ENCODE measurements around the gene FABP3.
"Not testable (repeated sequence)": the region's sequence is repeated elsewhere in the genome, so short reads cannot be mapped to it uniquely, and the experiment has no call there.

The FABP3 gene

DNA sequence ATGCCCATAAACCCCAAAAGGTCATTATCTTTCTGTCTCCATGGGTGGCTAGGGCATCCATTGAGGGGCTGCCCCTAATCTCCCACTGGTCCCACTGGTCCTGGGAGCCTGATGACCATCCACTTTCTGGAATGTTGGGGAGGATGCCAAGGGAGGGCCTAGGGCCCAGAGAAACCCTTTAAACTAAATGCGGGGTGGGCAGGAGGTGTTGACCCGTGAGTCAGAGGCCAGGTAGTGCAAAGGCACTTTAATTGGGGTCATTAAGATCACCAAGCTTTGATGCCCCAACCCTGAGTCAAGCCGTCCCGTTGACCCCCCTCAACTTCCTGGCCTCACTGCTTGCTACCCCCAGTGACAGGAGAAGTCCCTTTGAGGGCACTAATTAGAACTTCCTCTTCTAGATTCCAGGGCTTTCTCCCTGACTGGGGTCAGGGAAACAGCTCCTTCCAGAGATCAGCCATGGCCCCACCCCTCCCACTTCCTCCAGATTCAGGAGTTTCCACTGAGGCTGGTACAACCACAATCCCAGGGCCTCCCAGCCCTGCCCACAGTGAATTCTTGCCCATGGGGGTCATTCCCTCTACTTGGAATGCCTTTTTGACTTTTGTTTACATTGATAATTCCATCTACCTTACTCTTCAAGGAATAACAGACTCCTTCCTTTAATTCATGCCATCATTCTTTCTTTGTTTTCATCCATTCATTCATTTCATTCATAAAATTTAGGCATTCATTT, 24.7 kb upstream of the FABP3 start:
- DNase-seq: no peak

DNA sequence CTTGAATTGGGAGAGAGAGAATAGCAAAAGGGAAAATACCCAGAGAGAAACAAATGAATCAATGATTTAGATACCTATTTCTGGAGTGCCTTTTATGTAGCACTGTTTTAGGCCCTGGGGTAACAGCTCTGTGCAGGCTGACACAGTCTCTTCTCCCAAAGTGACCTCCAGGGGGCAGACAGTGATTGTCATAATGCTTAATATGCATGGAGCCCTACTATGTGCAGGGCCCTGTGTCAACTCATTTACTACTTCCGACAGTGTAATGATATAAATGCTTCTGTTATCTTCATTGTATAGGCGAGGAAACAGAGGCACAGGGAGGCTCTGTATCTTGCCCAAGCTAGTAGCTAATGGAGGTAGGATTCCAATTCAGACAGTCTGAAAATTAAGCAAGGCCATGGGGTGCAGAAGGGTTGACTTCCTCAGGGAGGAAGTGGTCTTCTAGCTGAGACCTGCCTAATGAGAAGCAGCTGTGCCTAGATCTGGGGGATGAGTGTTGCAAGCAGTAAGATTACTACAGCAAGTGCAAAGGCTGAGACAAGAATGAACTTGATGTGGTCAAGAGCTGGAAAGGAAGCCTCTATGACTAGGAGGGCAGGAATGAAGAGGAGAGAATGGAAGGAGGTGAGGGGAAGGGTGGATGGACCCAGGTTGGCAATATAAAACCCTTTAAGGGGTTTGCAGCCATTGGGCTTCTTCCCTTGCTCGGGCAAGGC, 23.9 kb upstream of the FABP3 start:
- DNase-seq: no peak

DNA sequence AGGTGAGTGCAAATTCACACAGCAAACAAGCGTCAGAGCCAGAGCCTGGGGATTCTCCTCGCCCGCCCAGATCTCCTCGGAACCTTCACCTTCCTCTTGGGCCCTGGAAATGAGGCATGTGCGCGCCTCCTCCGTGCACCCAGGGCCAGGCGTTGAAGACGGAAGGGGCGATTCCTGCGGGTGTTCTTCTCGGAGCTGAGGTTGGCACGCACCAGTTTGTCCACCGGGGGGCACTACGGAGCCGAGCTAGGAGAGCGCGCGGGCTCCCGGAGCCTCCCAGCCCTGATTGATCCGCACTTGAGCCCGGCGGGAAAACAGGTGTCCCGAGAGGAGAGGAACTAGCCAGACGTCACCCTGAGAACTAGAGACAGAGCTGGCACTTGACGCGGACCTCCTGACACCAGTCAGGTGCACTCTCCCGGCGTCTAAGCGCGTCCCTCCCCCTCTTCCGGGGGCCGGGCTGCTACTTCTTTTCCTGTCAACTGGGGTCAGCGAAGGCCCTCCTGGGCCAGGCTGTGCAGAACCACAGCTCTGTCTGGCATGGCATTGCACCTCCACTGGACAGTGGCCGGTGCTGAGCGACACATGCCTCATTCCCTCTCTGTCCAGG, 21.8 kb upstream of the FABP3 start:
- peak; percentile 92 for DNase-seq

DNA sequence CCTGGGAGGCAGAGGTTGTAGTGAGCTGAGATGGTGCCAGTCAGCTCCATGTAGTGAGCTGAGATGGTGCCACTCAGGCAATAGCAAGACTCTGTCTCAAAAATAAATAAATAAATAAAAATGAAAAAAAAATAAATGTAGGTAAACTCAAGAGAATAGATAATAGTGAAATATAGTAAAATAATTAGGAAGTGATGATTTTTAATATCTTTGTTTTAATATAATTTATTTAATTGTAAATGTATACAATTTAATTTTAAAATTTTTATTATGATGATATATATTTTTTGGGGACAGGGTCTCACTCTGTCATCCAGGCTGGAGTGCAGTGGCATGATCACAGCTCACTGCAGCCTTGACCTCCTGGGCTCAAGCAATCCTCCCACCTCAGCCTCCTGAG, 20.6 kb upstream of the FABP3 start:
- DNase-seq: no peak

DNA sequence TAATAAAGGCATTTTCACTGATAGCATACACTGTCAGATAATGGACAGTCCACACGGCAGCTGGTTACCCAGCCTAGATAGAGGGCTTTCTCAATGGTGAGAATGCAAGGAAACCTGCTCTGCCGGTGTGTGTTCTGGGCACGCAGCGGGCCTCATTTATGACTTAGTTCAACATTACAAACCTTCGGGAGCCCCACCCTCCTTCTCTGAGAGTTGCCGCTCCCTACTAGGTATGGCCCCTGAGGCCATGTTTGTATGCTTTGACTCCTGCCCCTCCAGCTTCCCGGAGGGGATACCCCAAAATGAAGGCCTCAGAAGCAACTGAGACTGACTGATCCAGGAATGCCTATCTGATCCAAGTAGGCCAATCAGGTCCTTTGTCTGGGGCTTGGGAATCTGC, 17.2 kb upstream of the FABP3 start:
- DNase-seq: no peak

DNA sequence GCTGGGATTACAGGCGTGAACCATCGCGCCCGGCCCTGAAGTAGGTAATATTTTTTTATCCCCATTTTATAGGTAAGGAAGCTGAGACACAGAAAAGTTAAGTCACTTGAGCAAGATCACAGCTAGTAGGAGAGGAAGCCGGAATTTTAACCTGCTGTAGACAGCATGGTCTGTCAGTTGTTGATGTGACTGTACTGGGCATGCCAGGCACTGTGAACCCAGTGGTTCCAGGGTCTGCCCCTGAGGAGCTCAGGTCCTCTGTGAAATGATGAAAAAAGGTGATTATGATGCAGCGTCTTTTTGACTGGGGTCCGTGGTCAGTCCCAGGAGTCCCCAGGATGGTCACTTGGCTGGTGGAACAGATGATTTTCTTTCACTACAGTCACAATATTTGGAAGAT, 16.7 kb upstream of the FABP3 start:
- DNase-seq: no peak

DNA sequence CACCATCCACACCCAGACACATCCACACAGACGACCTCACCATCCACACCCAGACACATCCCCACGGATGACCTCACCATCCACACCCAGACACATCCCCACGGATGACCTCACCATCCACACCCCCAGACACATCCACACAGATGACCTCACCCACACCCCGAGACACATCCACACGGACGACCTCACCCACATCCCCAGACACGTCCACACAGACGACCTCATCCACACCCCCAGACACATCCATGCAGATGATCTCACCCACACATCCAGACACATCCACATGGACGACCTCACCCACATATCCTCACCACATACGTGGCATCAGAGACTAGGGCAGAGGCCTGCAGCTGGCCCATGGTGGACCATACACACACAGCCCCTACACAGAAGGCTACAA, 14.7 kb upstream of the FABP3 start:
- no peak for DNase-seq

DNA sequence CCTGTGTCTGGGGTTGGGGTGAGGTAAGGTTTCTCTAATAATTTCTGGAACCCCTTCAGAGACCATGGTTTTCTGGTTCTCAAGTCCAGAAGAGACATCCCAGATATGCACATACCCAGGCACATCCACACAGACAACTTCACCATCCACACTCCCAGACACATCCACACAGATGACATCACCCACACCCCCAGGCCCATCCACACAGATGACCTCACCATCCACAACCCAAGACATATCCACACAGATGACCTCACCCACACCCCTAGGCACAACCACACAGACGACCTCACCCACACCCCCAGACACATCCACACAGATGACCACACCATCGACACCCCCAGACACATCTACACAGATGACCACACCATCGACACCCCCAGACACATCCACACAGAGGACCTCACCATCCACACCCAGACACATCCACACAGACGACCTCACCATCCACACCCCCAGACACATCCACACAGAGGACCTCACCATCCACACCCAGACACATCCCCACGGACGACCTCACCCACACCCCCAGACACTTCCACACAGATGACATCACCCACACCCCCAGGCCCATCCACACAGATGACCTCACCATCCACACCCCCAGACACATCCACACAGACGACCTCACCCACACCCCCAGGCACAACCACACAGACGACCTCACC, 13.8 kb upstream of the FABP3 start:
- not testable (repeated sequence) for DNase-seq

DNA sequence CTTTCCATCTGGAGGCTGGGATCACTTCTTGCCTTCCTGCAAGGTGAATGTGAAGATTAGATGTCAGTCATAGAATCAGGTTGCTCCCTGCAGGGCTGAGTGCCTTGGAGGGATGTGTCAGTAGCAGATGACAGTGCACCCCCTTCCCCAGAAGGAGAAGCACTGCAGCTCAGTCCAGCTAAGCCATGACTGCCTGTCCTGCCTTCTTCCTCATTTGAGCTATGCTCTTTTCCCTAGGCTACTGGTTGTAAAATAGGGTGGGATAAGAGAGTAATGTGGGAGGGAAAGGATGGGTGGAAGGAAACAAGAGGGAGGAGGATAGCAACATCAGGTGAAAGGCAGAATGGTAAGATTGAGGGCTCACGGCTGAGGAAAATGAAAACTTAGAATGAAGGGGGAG, 11.1 kb upstream of the FABP3 start:
- DNase-seq: no peak

DNA sequence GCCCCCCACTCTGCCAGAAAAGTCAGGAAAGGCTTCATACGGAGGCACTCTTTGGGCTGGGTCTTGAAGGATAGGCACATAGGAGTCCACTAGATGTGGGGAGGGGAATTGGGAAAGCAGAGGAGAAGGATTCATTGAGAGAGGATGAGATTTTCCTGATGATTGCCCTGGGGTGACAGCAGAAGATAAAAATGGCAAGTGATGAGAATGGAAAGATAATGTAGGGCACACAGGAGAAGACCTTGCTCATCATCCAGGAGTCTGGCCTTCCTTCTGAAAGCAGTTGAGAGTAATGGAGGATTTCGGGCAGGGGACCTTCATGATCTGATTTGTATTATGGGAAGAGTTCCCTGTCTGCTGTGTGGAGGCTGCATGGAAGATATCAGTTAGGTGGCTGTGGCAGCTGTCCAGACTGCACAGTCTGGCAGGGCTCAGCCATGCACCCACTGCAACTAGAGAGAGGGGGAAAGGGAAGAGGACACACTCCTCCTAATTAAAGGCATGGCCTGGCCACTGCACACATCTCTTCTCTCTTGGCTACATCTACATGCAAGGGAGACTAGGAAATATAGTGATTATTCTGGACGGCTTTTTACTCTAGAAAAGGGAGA, 9.6 kb upstream of the FABP3 start:
- DNase-seq: no peak

DNA sequence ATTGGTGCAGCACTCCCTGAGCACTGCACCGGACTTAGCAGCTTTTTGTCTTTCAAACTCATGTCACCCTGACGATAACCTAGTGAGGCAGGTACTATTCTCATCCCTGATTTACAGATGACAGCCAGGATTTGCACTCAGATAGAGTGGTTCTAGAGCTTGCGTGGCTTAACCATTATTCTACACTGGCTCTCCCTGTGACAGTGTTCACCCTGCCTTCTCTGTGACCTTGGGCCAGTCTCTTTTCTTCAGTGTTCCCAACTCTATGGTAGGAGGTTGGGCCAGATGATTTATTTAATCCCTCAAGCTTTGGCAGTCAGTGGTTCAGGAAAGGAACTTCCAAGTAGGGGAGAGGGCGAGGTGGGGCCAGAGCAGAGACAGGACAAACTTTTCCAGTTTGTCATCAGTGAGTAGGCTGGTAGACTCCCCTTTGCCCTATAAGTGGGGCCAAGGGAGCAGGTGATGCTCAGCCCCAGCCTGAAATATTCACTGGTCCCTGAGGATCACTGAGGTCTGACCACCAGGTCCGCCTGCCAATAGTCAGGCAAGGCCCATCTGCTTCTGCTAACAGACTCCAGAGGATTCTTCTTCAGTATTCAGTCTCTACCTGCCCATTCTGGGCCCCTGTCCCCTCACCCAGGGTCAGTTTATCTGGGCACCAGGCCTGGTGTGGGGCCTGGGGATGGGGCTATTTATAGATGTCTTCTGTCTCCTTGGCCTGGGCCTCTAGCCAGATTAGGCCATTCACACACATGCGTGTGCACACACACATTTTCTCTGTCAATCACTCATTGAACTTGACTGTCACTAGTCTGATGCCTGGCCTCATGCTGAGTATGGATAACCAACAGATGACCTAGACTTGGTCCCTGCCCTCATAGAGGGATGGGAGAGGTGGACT, 8.8 kb upstream of the FABP3 start:
- no peak for DNase-seq

DNA sequence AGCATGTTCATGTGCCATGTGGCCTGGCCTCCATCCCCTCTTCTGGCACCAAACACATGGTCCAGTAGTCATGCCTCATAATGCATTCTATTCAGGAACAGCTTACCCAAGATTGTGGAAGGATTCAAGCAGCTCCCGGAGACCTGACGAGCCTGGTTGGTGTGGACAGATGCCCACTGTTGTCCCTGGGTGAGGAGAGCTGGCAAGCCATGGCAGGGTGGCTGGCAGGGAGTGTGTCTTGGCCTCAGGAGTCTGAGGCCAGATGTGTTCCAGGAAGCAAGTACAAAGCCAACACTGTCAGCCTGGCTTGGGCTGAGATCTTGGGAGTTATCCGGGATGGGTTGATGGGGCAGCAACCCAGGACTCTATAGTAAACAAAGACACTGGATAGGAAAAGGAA, 7.3 kb upstream of the FABP3 start:
- DNase-seq: no peak

DNA sequence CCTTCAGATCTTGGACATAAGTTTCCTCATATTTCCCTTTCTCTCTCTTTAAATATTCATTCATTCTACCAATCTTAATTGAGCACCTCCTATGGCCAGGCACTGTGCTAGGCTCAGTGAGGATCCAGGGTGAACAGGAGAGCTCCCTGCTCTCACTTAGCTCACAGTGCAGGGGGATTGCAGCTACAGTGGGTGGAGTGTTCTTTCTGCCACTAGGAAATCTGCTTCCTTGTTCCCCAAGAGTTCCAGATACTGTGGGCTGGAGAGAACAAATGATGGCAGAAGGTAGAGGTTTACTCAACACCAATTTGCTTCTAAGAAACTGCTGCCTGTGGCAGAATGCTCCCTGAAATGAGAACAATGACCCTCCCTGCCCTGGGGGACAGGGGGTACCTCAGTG, 5.1 kb upstream of the FABP3 start:
- DNase-seq: no peak

DNA sequence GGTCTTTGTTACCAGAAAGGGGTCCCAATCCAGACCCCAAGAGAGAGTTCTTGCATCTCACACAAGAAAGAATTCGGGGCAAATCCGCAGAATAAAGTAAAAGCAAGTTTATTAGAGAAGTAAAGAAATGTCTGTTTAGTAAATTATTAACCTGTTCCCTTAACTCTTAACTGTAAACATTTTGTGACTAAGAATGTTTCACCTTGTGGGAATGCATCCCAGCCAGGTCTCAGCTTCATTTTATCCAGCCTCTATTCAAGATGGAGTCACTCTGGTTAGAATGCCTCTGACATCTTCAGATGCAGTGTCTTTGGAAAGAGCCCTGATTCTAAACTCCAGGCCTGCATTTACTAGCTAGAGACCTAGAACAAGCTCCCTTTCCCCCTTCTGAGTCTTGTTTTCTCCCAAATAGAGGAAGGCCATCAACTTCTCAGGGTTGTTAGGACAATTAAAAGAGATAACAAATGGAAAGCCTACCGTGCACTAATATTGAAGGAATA, 4.5 kb upstream of the FABP3 start:
- no peak for DNase-seq

DNA sequence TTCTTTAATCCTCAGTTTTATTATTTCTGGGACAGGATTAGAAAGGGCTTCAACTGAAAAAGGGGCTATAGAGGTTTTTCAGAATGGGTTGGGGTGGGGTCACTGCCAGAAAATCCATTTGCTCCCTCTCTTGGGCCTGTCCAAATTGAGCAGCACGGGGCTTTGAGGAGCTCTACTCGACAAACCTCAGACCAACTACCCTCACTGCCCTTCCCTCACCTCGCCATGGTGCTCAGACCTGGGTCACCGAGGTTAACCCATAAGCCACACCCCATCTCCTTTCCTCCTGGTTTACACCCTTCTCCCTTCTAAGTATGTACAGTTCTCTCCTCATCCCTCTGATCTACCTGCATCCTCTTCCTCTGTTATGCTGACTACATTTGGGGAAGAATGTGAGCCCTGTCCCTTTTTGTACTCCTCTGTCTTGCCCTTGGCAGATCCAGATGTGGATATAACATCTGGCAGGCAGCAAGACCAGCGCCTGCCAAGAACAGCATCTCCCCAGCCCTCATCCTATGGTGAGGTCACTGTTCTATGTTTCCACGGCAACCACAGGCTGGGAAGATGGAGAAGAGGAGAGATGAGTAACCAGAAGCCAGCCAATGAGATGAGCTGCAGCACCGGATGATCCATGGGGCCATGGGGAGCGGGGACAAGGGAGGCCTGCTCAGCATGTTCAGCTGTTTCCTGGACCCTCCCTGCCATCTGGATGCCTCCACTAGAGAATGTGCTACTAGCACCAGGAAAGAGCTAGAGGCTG, 3.7 kb upstream of the FABP3 start:
- no peak for DNase-seq

DNA sequence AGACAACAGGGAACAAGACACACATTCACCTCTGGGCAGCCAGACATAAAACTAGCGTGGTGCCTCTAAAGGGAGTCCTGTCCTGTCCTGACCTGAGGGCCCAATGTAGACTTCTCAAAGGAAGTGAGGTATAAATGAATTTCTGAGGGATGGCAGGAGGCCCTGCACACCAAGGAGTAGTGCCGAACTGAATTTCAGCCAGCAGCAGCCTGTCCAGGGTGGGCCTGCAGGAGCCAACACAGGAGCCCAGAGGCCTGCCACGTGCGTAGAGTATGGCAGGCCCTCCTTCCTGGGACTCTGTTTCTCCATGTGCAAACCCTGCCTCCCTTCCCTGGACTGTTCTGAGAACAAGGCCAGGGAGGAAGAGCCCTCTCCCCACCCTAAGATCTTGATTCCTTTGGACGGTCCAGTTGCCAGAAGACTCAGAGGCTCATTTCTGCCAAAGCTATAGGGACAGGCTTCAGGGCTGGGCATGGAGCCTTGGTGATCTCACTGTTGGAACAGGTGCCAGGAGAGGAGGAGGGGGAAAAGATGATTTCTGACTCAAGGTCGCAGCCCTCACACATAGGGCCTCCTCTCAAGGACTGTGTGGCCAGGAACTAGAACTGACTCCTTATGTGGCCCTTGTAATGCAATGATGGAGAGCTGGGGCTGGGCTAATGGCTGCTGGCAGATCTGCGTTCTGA, 1.8 kb upstream of the FABP3 start:
- no peak for DNase-seq

DNA sequence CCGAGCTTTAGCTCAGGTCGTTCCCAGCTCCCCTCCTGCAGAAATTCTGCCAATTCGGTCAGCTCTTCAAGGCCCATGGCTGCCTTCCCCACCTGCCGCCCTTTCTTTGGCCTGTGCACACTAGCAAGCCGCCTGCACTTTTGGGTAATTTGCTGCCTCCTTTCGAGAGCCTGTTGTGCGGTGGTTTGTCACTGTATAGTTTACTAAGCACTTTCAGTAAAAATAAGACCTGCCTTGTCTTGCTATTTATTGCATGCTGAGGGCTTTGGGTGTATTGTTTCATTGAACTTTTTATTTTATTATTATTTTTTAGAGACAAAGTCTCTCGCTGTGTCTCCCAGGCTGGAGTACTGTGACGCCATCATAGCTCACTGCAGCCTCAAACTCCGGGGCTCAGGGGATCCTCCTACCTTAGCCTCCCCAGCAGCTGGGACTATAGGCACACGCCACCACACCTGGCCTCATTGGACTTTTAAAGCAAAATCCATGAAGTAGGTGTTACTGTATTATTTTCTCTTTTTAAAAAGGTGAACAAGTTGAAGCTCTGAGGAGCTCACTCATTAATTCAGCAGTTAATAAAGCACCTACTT, 1.1 kb upstream of the FABP3 start:
- no peak for DNase-seq

DNA sequence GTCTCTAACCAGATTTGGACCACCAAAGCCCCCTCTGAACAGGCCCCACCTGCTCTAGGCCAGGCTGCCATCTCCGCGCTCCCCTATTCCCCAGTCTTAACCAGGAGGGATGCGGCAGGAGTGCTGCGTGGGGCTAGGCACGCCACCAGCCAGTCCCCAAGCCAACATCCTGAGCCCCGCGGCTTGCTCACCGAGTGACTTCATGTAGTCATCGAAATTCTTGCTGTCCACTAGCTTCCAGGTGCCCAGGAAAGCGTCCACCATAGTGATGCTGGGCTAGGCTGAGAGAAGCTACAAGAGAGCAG, 173 bp downstream of the FABP3 start:
- DNase-seq: no peak

DNA sequence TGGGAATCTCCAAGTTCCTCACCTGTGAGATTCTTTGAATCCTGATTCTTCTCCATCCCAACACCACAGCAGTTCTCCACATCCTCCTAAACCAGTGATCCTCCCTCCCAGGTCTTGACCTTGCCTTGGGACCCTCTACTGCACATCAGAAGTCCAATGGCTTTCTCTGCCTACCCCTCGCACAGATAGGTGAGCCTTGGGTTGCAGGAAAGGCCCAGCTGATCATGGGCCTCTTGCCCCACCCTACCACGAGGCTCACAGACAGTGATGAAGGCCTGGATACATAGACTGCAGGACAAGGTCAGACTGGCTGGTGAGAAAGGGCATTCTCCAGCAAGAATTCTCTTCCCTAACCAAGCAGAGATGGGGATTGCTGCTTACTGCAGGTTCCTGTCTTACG, 825 bp downstream of the FABP3 start:
- DNase-seq: no peak

Measured in NCI-H510A (cell line).